Smooth muscle cell (in vitro differentiated cells): Measurements from ENCODE around the gene ECI1. TPM values are rescaled to one million over a fixed set of nuclear protein-coding genes. Genes with fewer than 3 reads are reported as not detected.

ENCODE experiments used
- DNase-seq: peaks from one replicate; lab custom pipeline; 2025; ENCODE audit not compliant: unreplicated experiment; lab: John Stamatoyannopoulos, UW
- H2AFZ ChIP-seq: fragments of 200-600 bp; sonication (generic); 2 replicates; pipeline ENCODE4 v1.6.0; 2016; ENCODE audit warnings: antibody characterized with exemption, low read depth, mild to moderate bottlenecking
- H3F3A ChIP-seq: fragments of 200-600 bp; sonication (generic); 2 replicates; pipeline ENCODE4 v1.6.0; 2017; ENCODE audit warnings: antibody characterized with exemption, low read depth
- H3K27ac ChIP-seq: fragments of 200-600 bp; sonication (generic); 2 replicates; pipeline ENCODE4 v1.5.1; 2016; ENCODE audit warnings: low read depth, mild to moderate bottlenecking
- H3K27me3 ChIP-seq: fragments of 200-600 bp; sonication (generic); 2 replicates; pipeline ENCODE4 v1.6.1; 2016; ENCODE audit warnings: low read depth, mild to moderate bottlenecking
- H3K36me3 ChIP-seq: fragments of 200-600 bp; sonication (generic); 2 replicates; pipeline ENCODE4 v1.5.1; 2016; ENCODE audit warnings: low read depth
- H3K4me1 ChIP-seq: fragments of 200-600 bp; sonication (generic); 2 replicates; pipeline ENCODE4 v1.5.1; 2016; ENCODE audit warnings: low read depth
- H3K4me2 ChIP-seq: fragments of 200-600 bp; sonication (generic); 2 replicates; pipeline ENCODE4 v1.6.0; 2016; ENCODE audit warnings: mild to moderate bottlenecking
- H3K4me3 ChIP-seq: fragments of 200-600 bp; sonication (generic); 2 replicates; pipeline ENCODE4 v1.5.1; 2016; ENCODE audit warnings: mild to moderate bottlenecking
- H3K79me2 ChIP-seq: fragments of 200-600 bp; sonication (generic); 2 replicates; pipeline ENCODE4 v1.6.0; 2016; ENCODE audit warnings: low read depth, mild to moderate bottlenecking
- H3K9ac ChIP-seq: fragments of 200-600 bp; sonication (generic); 2 replicates; pipeline ENCODE4 v1.6.0; 2016; ENCODE audit warnings: low read depth
- H3K9me3 ChIP-seq: fragments of 200-600 bp; sonication (generic); replicated peaks from 2 replicates; pipeline ENCODE4 v1.5.1; 2016; ENCODE audit warnings: low read depth
- H4K20me1 ChIP-seq: fragments of 200-600 bp; sonication (generic); 2 replicates; pipeline ENCODE4 v1.6.0; 2016; ENCODE audit warnings: low read depth
- CTCF ChIP-seq: fragments of 200-600 bp; sonication (generic); IDR thresholded peaks from 2 replicates; pipeline ENCODE4 v1.5.1; 2017; ENCODE audit warnings: borderline replicate concordance, mild to moderate bottlenecking, antibody characterized with exemption; ENCODE audit not compliant: insufficient read depth, poor library complexity, severe bottlenecking
- WGBS: methylation state at CpG from one replicate; pipeline ENCODE4 v1.1.7; 2016; ENCODE audit warnings: low lambda C conversion rate; 5-methylcytosine and 5-hydroxymethylcytosine counted together
- polyA plus RNA-seq: library from polyadenylated mRNA; unstranded; fragments of >200 nt; fragmentation: Nextera tagmentation; extraction: Ambion mirVana; gene quantifications from 2 replicates; pipeline ENCODE4 v1.2.1, GENCODE V29; 2016
- total RNA-seq: library from RNA; depleted of rRNA; stranded (reverse); fragments of >200 nt; gene quantifications from 2 replicates; pipeline ENCODE4 v1.2.3, GENCODE V29; 2014

The ECI1 gene
- total and polyA plus RNA-seq, 2 experiments from 2014 or later = 45.7 to 86.9 TPM

- WGBS = 7% methylated on average over 19 of the region's 40 CpGs
- Histone ChIP-seq H2AFZ (no peak overlapping the region), H3K9me3 (no peaks in the 10 kb centered on the region), H3F3A (peaks cover 7% of the 10 kb centered on the region), H3K4me2 (peak overlapping the region; percentile 93), H4K20me1 (peaks cover 38% of the 10 kb centered on the region), H3K4me3 (peak overlapping the region; percentile 42), H3K36me3 (no peaks in the 10 kb centered on the region), H3K27me3 (peaks cover 23% of the 10 kb centered on the region), H3K79me2 (no peaks in the 10 kb centered on the region), H3K9ac (no peak overlapping the region), H3K4me1 (peaks cover 17% of the 10 kb centered on the region), H3K27ac (no peak overlapping the region)
- TF ChIP-seq CTCF = no peak
- no peak for DNase-seq
Observed at GRCh38 chr16:2237102-2237482, 14.3 kb downstream of the ECI1 start.

- Histone ChIP-seq H3K36me3 (no peaks in the 10 kb centered on the region), H2AFZ (no peak within 1 kb of the TSS), H3K4me1 (peaks cover 17% of the 10 kb centered on the region), H3K9me3 (no peaks in the 10 kb centered on the region), H3K9ac (no peak within 1 kb of the TSS), H3K4me2 (peak within 1 kb of the TSS; percentile 93), H3K79me2 (no peaks in the 10 kb centered on the region), H3K27ac (no peak within 1 kb of the TSS), H4K20me1 (peaks cover 41% of the 10 kb centered on the region), H3F3A (peaks cover 7% of the 10 kb centered on the region), H3K4me3 (peak within 1 kb of the TSS; percentile 42), H3K27me3 (peaks cover 23% of the 10 kb centered on the region)
- 9% methylated on average over 53 of the region's 64 CpGs for WGBS
- TF ChIP-seq CTCF = no peak
- no peak for DNase-seq
Observed at GRCh38 chr16:2236337-2237101, 14.9 kb downstream of the ECI1 start, which contains the start of gene DNASE1L2. DNASE1L2 (plus strand) TSS chr16:2236444; CDS start chr16:2236817, 373 bp downstream.

- Histone ChIP-seq H3K9me3 (no peaks in the 10 kb centered on the region), H3K4me3 (no peak overlapping the region), H2AFZ (no peak overlapping the region), H3K27ac (no peak overlapping the region), H3K4me2 (peak overlapping the region; percentile 93), H4K20me1 (peaks cover 48% of the 10 kb centered on the region), H3F3A (peaks cover 7% of the 10 kb centered on the region), H3K4me1 (peaks cover 17% of the 10 kb centered on the region), H3K9ac (no peak overlapping the region), H3K79me2 (no peaks in the 10 kb centered on the region), H3K36me3 (no peaks in the 10 kb centered on the region), H3K27me3 (peaks cover 23% of the 10 kb centered on the region)
- no peak for DNase-seq
- TF ChIP-seq CTCF = no peak
- 83% methylated on average over 19 of the region's 19 CpGs for WGBS
Observed at GRCh38 chr16:2235695-2236336, 15.6 kb downstream of the ECI1 start.
